ENCODE data around the gene RBM15B. TPM values are rescaled to one million over a fixed set of nuclear protein-coding genes. Genes with fewer than 3 reads are reported as not detected.
A peak's percentile ranks its signal among the peaks of the same experiment; 100 is the strongest.

Gene RBM15B
- total RNA-seq, 4 donors from 2014 or later, result 4.9 to 13.7 (median 8.9) TPM

GRCh38 chr3:51390246-51391074 lies 625 bp upstream of the RBM15B start:
- Histone ChIP-seq H3K27me3 (no peaks in the 10 kb centered on the region), H3K4me3 (peak overlapping the region; percentile 44 to 73 (median 60)), H3K4me1 (peaks cover 55 to 60% of the 10 kb centered on the region in 2 donors), H3K9me3 (no peaks in the 10 kb centered on the region), H3K27ac (peak overlapping the region; percentile 66 to 94 (median 84)), H3K36me3 (peaks cover 0 to 54% of the 10 kb centered on the region in 2 donors)
- in situ Hi-C loops (cut with MboI; ENCODE audit: low sequenced_read_pairs in 4 of 4), result loop anchor here in 3 of 4 donors (5.0 to 25.0 kb wide), 4 partner anchors 107 to 778 kb away; partner anchors contain the start of genes CISH (in 1 of the 3), MAPKAPK3 (in 1 of the 3) and TEX264 (in 1 of the 3)
- DNase-seq (no peak), ATAC-seq (peak; percentile 9 to 20)
- intact Hi-C loops (cut with DNase I; ENCODE audit: low total_unique reads), result loop anchor here (1.0 to 10.0 kb wide), 2 partner anchors 109 to 1036 kb away; partner anchors contain the start of genes CYB561D2, NPRL2 and TMEM115
- TF ChIP-seq, protein P1, sequence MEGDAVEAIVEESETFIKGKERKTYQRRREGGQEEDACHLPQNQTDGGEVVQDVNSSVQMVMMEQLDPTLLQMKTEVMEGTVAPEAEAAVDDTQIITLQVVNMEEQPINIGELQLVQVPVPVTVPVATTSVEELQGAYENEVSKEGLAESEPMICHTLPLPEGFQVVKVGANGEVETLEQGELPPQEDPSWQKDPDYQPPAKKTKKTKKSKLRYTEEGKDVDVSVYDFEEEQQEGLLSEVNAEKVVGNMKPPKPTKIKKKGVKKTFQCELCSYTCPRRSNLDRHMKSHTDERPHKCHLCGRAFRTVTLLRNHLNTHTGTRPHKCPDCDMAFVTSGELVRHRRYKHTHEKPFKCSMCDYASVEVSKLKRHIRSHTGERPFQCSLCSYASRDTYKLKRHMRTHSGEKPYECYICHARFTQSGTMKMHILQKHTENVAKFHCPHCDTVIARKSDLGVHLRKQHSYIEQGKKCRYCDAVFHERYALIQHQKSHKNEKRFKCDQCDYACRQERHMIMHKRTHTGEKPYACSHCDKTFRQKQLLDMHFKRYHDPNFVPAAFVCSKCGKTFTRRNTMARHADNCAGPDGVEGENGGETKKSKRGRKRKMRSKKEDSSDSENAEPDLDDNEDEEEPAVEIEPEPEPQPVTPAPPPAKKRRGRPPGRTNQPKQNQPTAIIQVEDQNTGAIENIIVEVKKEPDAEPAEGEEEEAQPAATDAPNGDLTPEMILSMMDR (IDR thresholded peaks at IDR 0.05 in 4 of 5, conservative IDR thresholded peaks at IDR 0.05 in 1 of 5), result peak in 1 of 5 experiments; percentile 90
- no peak for TF ChIP-seq POLR2A (IDR thresholded peaks at IDR 0.05)

GRCh38 chr3:51391566-51392354 lies 675 bp downstream of the RBM15B start:
- peak; percentile 13 to 16 for ATAC-seq
- no peaks in the 10 kb centered on the region for H3K27me3 ChIP-seq
- intact Hi-C loops (cut with DNase I; ENCODE audit: low total_unique reads), result loop anchor here (1.0 to 10.0 kb wide), 2 partner anchors 108 to 1037 kb away; partner anchors contain the start of genes CYB561D2, NPRL2 and TMEM115
- H3K9me3 ChIP-seq, result no peaks in the 10 kb centered on the region
- TF ChIP-seq, protein P1 (IDR thresholded peaks at IDR 0.05 in 4 of 5, conservative IDR thresholded peaks at IDR 0.05 in 1 of 5), result no peak
- TF ChIP-seq POLR2A (IDR thresholded peaks at IDR 0.05), result no peak
- H3K27ac ChIP-seq, result peak overlapping the region; percentile 77 to 94 (median 90)
- in situ Hi-C loops (cut with MboI; ENCODE audit: low sequenced_read_pairs in 4 of 4), result loop anchor here in 3 of 4 donors (5.0 to 25.0 kb wide), 4 partner anchors 106 to 779 kb away; partner anchors contain the start of genes CISH (in 1 of the 3), MAPKAPK3 (in 1 of the 3) and TEX264 (in 1 of the 3)
- H3K36me3 ChIP-seq, result peaks cover 0 to 67% of the 10 kb centered on the region in 2 donors
- H3K4me1 ChIP-seq, result peaks cover 48 to 60% of the 10 kb centered on the region in 2 donors
- H3K4me3 ChIP-seq, result peak overlapping the region; percentile 68 to 82 (median 76)
- no peak for DNase-seq

DNA sequence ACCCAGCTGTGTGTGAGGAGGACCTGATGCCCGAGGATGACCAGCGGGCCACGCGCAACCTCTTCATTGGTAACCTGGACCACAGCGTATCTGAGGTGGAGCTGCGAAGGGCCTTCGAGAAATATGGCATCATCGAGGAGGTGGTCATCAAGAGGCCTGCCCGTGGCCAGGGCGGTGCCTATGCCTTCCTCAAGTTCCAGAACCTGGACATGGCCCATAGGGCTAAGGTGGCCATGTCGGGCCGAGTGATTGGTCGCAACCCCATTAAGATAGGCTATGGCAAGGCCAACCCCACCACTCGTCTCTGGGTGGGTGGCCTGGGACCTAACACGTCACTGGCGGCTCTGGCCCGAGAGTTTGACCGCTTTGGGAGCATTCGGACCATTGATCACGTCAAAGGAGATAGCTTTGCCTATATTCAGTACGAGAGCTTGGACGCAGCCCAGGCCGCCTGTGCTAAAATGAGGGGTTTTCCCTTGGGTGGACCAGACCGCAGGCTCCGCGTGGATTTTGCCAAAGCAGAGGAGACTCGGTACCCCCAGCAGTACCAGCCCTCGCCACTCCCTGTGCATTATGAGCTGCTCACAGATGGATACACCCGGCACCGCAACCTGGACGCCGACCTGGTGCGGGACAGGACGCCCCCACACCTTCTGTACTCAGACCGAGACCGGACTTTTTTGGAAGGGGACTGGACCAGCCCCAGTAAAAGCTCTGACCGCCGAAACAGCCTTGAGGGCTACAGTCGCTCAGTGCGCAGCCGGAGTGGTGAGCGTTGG lies 1.5 kb downstream of the RBM15B start:
- peaks cover 42 to 61% of the 10 kb centered on the region in 2 donors for H3K4me1 ChIP-seq
- no peaks in the 10 kb centered on the region for H3K9me3 ChIP-seq
- no peaks in the 10 kb centered on the region for H3K27me3 ChIP-seq
- in situ Hi-C loops (cut with MboI; ENCODE audit: low sequenced_read_pairs in 4 of 4), result loop anchor here in 3 of 4 donors (5.0 to 25.0 kb wide), 4 partner anchors 105 to 780 kb away; partner anchors contain the start of genes CISH (in 1 of the 3), MAPKAPK3 (in 1 of the 3) and TEX264 (in 1 of the 3)
- ATAC-seq, result no peak
- peaks cover 0 to 70% of the 10 kb centered on the region in 2 donors for H3K36me3 ChIP-seq
- intact Hi-C loops (cut with DNase I; ENCODE audit: low total_unique reads), result loop anchor here (10.0 kb wide), 1 partner anchor 1038 kb away; the partner anchor contains the start of genes CYB561D2, NPRL2 and TMEM115
- no peak for DNase-seq
- peak overlapping the region; percentile 77 to 94 (median 90) for H3K27ac ChIP-seq
- TF ChIP-seq, protein P1 (IDR thresholded peaks at IDR 0.05 in 4 of 5, conservative IDR thresholded peaks at IDR 0.05 in 1 of 5), result no peak
- no peak for TF ChIP-seq POLR2A (IDR thresholded peaks at IDR 0.05)
- H3K4me3 ChIP-seq, result peak overlapping the region; percentile 68 to 82 (median 76)
